K562 (cell line): ENCODE data around the gene PUM1. TPM values are rescaled to one million over a fixed set of nuclear protein-coding genes. Genes with fewer than 3 reads are reported as not detected.

ENCODE experiments used
- CXXC5 ChIP-seq: fragments of 250-450 bp; sonication (Bioruptor Pico); IDR thresholded peaks from 2 replicates; pipeline ENCODE4 v1.8.0; 2022; ENCODE audit warnings: inconsistent platforms, mild to moderate bottlenecking, moderate library complexity
- GABPB1 ChIP-seq: sonication (generic); formaldehyde crosslinking; IDR thresholded peaks from 2 replicates; pipeline ENCODE4 v1.8.0; 2022; ENCODE audit warnings: mild to moderate bottlenecking, missing genetic modification reagents
- JUND ChIP-seq, 2 experiments: IDR thresholded peaks; 2 replicates in 1 of 2; 3 replicates in 1 of 2; pipeline ENCODE4 v1.6.1; 2011; ENCODE audit warnings: borderline replicate concordance in 2 of 2, low read depth in 2 of 2, low read length in 2 of 2, improper control_type of control experiment in 1 of 2, missing biosample characterization in 1 of 2, missing genetic modification characterization in 1 of 2, missing genetic modification reagents in 1 of 2
- KDM5B ChIP-seq: fragments of 200-600 bp; sonication (generic); IDR thresholded peaks from 2 replicates; pipeline ENCODE4 v1.6.1; 2012; ENCODE audit warnings: low read depth, mild to moderate bottlenecking, moderate library complexity, low read length, control low read depth, inconsistent platforms; ENCODE audit not compliant: insufficient replicate concordance
- NBN ChIP-seq: fragments of 450-650 bp; IDR thresholded peaks from 2 replicates; pipeline ENCODE4 v1.6.1; 2016; ENCODE audit warnings: low read depth, mild to moderate bottlenecking
- NFRKB ChIP-seq: fragments of 450-650 bp; IDR thresholded peaks from 2 replicates; pipeline ENCODE4 v1.6.1; 2016; ENCODE audit warnings: low read depth
- POLR2B ChIP-seq: fragments of 450-650 bp; IDR thresholded peaks from 2 replicates; pipeline ENCODE4 v1.6.1; 2018; ENCODE audit warnings: low read depth; ENCODE audit not compliant: partially characterized antibody
- TEAD4 ChIP-seq, 2 experiments: sonication (generic) in 1 of 2; formaldehyde crosslinking in 1 of 2; IDR thresholded peaks; 2 replicates each; pipeline versions ENCODE4 v1.6.1 to v1.8.0; 2012 to 2022; ENCODE audit warnings: borderline replicate concordance in 1 of 2, inconsistent platforms in 1 of 2, low read length in 1 of 2, mild to moderate bottlenecking in 1 of 2, missing genetic modification reagents in 1 of 2
- TOE1 ChIP-seq, 2 experiments: fragments of 450-650 bp in 1 of 2; sonication (generic) in 1 of 2; formaldehyde crosslinking in 1 of 2; IDR thresholded peaks; 2 replicates each; pipeline versions ENCODE4 v1.7.1 to v1.8.0; 2016 to 2022; ENCODE audit warnings: borderline replicate concordance in 2 of 2, mild to moderate bottlenecking in 2 of 2, antibody characterized with exemption in 1 of 2, inconsistent platforms in 1 of 2, low read depth in 1 of 2, missing genetic modification reagents in 1 of 2, moderate library complexity in 1 of 2
- TRIM24 ChIP-seq, 2 experiments: fragments of 450-650 bp; IDR thresholded peaks; 2 replicates each; pipeline ENCODE4 v1.6.1; 2016
- ZNF586 ChIP-seq: fragments of 450-650 bp; formaldehyde crosslinking; conservative IDR thresholded peaks from 2 replicates; pipeline ENCODE4 v1.4.0; 2020; ENCODE audit warnings: mild to moderate bottlenecking, moderate library complexity
- polyA plus RNA-seq, 8 experiments: library from polyadenylated mRNA; depleted of rRNA in 4 of 8; stranded (reverse) in 5 of 8; unstranded in 3 of 8; fragments of >200 nt; fragmentation: Nextera tagmentation in 2 of 8; fragmentation: Illumina TruSeq in 1 of 8; extraction: Ambion mirVana in 2 of 8; extraction: Trizol in 1 of 8; gene quantifications; 2 replicates each; pipeline versions ENCODE4 v1.2.1 to v1.2.3, GENCODE V29; 2011 to 2014; ENCODE audit warnings: inconsistent platforms in 1 of 8, missing spikeins in 1 of 8
- total RNA-seq, 7 experiments: library from RNA; depleted of rRNA in 6 of 7; stranded (reverse); fragments of >200 nt in 6 of 7; fragmentation: Illumina TruSeq in 2 of 7; extraction: Trizol in 2 of 7; gene quantifications; 2 replicates each; pipeline versions ENCODE4 v1.2.1 to v1.2.3, GENCODE V29; 2011 to 2021; ENCODE audit warnings: low replicate concordance in 1 of 7
- TF ChIP-seq, protein P1 (sequence below): sonication (generic); formaldehyde crosslinking; IDR thresholded peaks from 2 replicates; pipeline ENCODE4 v1.8.0; 2022; ENCODE audit warnings: mild to moderate bottlenecking, missing genetic modification reagents, borderline replicate concordance

The PUM1 gene
- total and polyA plus RNA-seq, 9 of the 15 experiments (the other 6 are each of a cell fraction or from before 2014, with no cell fraction given) = 37.7 to 104 (median 55.7) TPM

DNA sequence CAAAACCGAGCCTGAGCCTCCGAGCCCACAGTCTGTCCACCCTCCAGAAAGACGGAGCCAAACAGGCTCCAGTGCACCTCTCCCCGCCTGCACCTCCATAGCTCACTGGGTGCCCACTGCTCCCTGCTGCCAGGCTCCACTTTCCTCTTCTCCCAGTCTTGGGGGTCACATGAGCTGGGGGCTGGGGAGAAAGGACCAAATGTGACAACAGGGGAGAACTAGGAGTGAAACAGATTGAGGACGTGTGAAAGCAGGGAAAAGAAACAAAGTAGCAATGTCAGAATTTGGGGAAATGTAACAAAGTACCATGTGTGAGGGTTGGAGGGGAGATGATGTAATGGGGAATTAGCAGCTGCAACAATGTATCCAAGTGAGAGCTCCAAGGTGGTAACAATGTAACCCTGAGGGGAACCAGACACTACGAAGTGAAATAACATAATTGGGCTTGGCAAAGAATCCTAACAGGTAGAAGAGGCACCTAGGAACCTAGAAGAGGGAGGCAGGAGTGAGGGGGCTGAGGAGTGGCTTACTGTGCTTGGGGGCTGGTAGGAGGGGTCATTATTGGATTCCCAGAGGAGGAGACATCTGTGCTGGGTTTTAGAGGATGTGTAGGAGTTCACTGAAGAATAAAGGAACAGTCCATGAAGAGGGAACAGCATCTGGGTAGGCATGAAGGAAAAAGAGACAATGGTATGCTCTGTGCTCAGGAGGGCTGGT is 169.4 kb downstream of the PUM1 start (continued):
- TF ChIP-seq CXXC5 (peak; percentile 44; the same call in 1 of the 2 replicates), POLR2B (peak; percentile 41), TOE1 (IDR thresholded peaks at IDR 0.05; ENCODE audit: borderline replicate concordance) (peak; percentile 43; the same call in 1 of the 2 replicates), TOE1 (CRISPR knock-in tag; IDR thresholded peaks at IDR 0.05; ENCODE audit: borderline replicate concordance, low read depth) (0 out of 2 replicates have a peak, but pooled peaks have one; percentile 50), NFRKB (peak; percentile 95), TRIM24 (IDR thresholded peaks at IDR 0.05) (peak; percentile 78 to 80; a peak in 2 of 4 replicates), JUND (IDR thresholded peaks at IDR 0.05; ENCODE audit: borderline replicate concordance, low read depth, low read length) (peak; percentile 74), JUND (tag; IDR thresholded peaks at IDR 0.05; ENCODE audit: borderline replicate concordance, low read depth, low read length) (0 out of 3 replicates have a peak, but pooled peaks have one; percentile 34), ZNF586 (CRISPR knock-in tag) (0 out of 2 replicates have a peak, but pooled peaks have one; percentile 35), TEAD4 (IDR thresholded peaks at IDR 0.05; ENCODE audit: low read length) (peak; percentile 13; the same call in 1 of the 2 replicates), TEAD4 (CRISPR knock-in tag; IDR thresholded peaks at IDR 0.05; ENCODE audit: borderline replicate concordance) (no peak), KDM5B (no peak), GABPB1 (CRISPR knock-in tag) (no peak), NBN (peak; percentile 45; the same call in 1 of the 2 replicates)
- TF ChIP-seq, protein P1, sequence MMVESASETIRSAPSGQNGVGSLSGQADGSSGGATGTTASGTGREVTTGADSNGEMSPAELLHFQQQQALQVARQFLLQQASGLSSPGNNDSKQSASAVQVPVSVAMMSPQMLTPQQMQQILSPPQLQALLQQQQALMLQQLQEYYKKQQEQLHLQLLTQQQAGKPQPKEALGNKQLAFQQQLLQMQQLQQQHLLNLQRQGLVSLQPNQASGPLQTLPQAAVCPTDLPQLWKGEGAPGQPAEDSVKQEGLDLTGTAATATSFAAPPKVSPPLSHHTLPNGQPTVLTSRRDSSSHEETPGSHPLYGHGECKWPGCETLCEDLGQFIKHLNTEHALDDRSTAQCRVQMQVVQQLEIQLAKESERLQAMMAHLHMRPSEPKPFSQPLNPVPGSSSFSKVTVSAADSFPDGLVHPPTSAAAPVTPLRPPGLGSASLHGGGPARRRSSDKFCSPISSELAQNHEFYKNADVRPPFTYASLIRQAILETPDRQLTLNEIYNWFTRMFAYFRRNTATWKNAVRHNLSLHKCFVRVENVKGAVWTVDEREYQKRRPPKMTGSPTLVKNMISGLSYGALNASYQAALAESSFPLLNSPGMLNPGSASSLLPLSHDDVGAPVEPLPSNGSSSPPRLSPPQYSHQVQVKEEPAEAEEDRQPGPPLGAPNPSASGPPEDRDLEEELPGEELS (CRISPR knock-in tag) = no peak
